NOMO-1 treated with dmso at 0.1 percent for 144 hours (cell line): ENCODE measurements around the gene RPF1.
A peak's percentile ranks its signal among the peaks of the same experiment; 100 is the strongest.
"Not testable (repeated sequence)": the region's sequence is repeated elsewhere in the genome, so short reads cannot be mapped to it uniquely, and the experiment has no call there.

Experiments
- DNase-seq: peaks from one replicate; lab custom pipeline; 2025; ENCODE audit not compliant: unreplicated experiment; lab: John Stamatoyannopoulos, UW

The RPF1 gene

GRCh38 chr1:84492726-84493125, 13.7 kb downstream of the RPF1 start:
- DNase-seq: no peak

- DNase-seq: no peak
Measured at GRCh38 chr1:84493747-84494146, 14.7 kb downstream of the RPF1 start.

- DNase-seq: no peak
Measured at GRCh38 chr1:84496498-84496897, 17.4 kb downstream of the RPF1 start.

GRCh38 chr1:84497631-84498275, 18.7 kb downstream of the RPF1 start:
- no peak for DNase-seq

GRCh38 chr1:84502927-84503326, 23.9 kb downstream of the RPF1 start:
- DNase-seq: no peak

GRCh38 chr1:84504580-84505492, 25.8 kb downstream of the RPF1 start:
- DNase-seq: no peak

- no peak for DNase-seq
Measured at GRCh38 chr1:84505493-84506001, 26.5 kb downstream of the RPF1 start.

- DNase-seq: peak; percentile 97
Measured at GRCh38 chr1:84506002-84506728, 27.1 kb downstream of the RPF1 start, which contains the start of the genes GNG5 and SPATA1. TSS of gene GNG5 (minus strand) at chr1:84506581. CDS start at chr1:84506091, 490 bp downstream. TSS of gene SPATA1 (plus strand) at chr1:84506386. CDS start at chr1:84516360, 9,974 bp downstream.

- DNase-seq: no peak
Measured at GRCh38 chr1:84506729-84507453, 27.8 kb downstream of the RPF1 start.

- DNase-seq: not testable (repeated sequence)
Measured at GRCh38 chr1:84507887-84508286, 28.8 kb downstream of the RPF1 start.

- no peak for DNase-seq
Measured at GRCh38 chr1:84508510-84508909, 29.4 kb downstream of the RPF1 start.

- DNase-seq: no peak
Measured at GRCh38 chr1:84509029-84509428, 30.0 kb downstream of the RPF1 start.

- DNase-seq: no peak
Measured at GRCh38 chr1:84510165-84510564, 31.1 kb downstream of the RPF1 start.

- DNase-seq: no peak
Measured at GRCh38 chr1:84510668-84511067, 31.6 kb downstream of the RPF1 start.

- DNase-seq: no peak
Measured at GRCh38 chr1:84524590-84524989, 45.5 kb downstream of the RPF1 start.

GRCh38 chr1:84525779-84526178, 46.7 kb downstream of the RPF1 start:
- no peak for DNase-seq

- no peak for DNase-seq
Measured at GRCh38 chr1:84538599-84538998, 59.5 kb downstream of the RPF1 start.

GRCh38 chr1:84539972-84540371, 60.9 kb downstream of the RPF1 start:
- DNase-seq: no peak

- no peak for DNase-seq
Measured at GRCh38 chr1:84540759-84541158, 61.7 kb downstream of the RPF1 start.

- DNase-seq: no peak
Measured at GRCh38 chr1:84541679-84542078, 62.6 kb downstream of the RPF1 start.
